MG63 (cell line): ENCODE measurements around the gene APOBEC4. TPM values are rescaled to one million over a fixed set of nuclear protein-coding genes. Genes with fewer than 3 reads are reported as not detected.
A peak's percentile ranks its signal among the peaks of the same experiment; 100 is the strongest.

Experiments
- DNase-seq: peaks from one replicate; pipeline ENCODE4 v3.0.0-alpha.2; 2020
- H3K27me3 ChIP-seq: fragments of 250-450 bp; sonication (Bioruptor Pico); 2 replicates; pipeline ENCODE4 v1.5.1; 2020; ENCODE audit warnings: mild to moderate bottlenecking, moderate library complexity
- H3K36me3 ChIP-seq: fragments of 250-450 bp; sonication (Bioruptor Pico); 2 replicates; pipeline ENCODE4 v1.5.1; 2020; ENCODE audit warnings: mild to moderate bottlenecking, moderate library complexity
- H3K4me3 ChIP-seq: fragments of 250-450 bp; sonication (Bioruptor Pico); 2 replicates; pipeline ENCODE4 v1.5.1; 2020; ENCODE audit warnings: mild to moderate bottlenecking, moderate library complexity
- H3K9me3 ChIP-seq: fragments of 250-450 bp; sonication (Bioruptor Pico); 2 replicates; pipeline ENCODE4 v1.5.1; 2020; ENCODE audit warnings: mild to moderate bottlenecking, moderate library complexity
- total RNA-seq: library from RNA; depleted of rRNA; stranded (reverse); fragments of >200 nt; shearing (Covaris generic); gene quantifications from 2 replicates; pipeline ENCODE4 v1.2.3, GENCODE V29; 2014; ENCODE audit warnings: low replicate concordance; rRNA removed

The APOBEC4 gene
- total RNA-seq, 1 experiment from 2014 or later, result not detected

DNA sequence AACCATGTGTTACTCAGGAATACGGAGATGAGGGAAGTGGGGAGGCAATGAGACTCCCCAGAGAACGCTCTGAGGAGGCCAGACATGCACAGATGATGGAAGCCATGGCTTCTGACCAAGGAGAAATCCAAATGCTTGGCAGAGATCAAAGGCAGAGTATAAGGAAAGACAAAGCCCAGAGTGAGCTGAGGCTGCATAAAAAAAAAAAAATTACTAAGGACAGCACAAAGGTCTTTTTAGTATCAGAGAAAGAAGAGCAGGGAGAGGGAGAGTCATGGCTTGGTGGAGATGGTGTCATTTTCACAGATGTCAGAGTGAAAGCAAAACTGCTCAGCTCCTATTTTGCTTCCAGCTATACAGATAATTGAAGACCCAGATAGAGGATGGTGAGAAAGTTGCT is 54.7 kb downstream of the APOBEC4 start:
- peak; percentile 19 for DNase-seq
- Histone ChIP-seq H3K36me3 (no peaks in the 10 kb centered on the region), H3K9me3 (no peaks in the 10 kb centered on the region), H3K4me3 (no peak overlapping the region), H3K27me3 (no peaks in the 10 kb centered on the region)

DNA sequence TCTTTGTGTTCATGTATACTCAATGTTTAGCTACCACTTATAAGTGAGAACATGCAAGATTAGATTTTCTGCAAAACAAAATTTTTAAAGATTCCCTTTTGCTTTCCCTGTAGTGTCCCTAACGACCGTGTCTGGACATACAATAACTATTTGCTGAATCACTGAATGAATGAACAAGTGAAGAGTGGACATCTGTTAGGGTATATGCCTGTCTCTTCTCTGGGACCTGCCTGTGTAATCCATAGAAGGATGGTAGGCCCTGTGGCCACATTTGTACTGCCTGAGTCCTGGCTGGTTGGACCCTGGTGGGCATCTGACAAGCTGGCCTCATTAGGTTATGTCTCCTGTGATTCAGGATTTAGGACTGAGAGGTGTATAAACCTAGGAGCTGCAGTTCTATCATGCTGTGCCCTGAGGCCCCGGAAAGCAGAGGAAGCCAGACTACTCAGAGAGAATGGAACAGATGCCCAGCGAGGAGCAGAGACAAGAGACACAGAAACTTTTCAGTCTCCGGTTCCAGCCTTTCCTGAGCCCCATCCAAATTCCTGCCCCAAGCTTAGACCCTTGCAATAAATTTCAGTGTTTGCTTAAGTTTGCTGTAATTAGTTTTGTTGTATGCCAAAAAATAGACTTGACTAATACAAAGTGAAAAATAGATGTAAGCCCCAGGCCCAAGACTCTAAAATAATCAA is 55.3 kb downstream of the APOBEC4 start:
- no peak for DNase-seq

GRCh38 chr1:183596500-183596899 is 56.6 kb downstream of the APOBEC4 start:
- Histone ChIP-seq H3K9me3 (no peaks in the 10 kb centered on the region), H3K36me3 (no peaks in the 10 kb centered on the region), H3K27me3 (no peaks in the 10 kb centered on the region), H3K4me3 (no peak overlapping the region)
- no peak for DNase-seq

More for the DNA sequence above, 55.3 kb downstream of the APOBEC4 start:
- H3K4me3 ChIP-seq, result no peak overlapping the region
- no peaks in the 10 kb centered on the region for H3K27me3 ChIP-seq
- H3K36me3 ChIP-seq, result no peaks in the 10 kb centered on the region
- no peaks in the 10 kb centered on the region for H3K9me3 ChIP-seq

Other genes with a start within 250 kb of the APOBEC4 start
- 0.07 TPM in 1 of 2 replicates, not detected in the other for gene NMNAT2, start 234.9 kb downstream of the APOBEC4 start, total RNA-seq
- 28.2 and 86.2 TPM in 2 replicates for gene SMG7, start 180.8 kb downstream of the APOBEC4 start, total RNA-seq
- 0.53 and 0.64 TPM in 2 replicates for gene NCF2, start 62.9 kb downstream of the APOBEC4 start, total RNA-seq
- gene ARPC5, start 17.5 kb downstream of the APOBEC4 start, total RNA-seq, result 232 and 372 TPM in 2 replicates
- 4.1 and 4.9 TPM in 2 replicates for gene RGL1, start 151.8 kb upstream of the APOBEC4 start, total RNA-seq